ENCODE measurements around the gene REG4. TPM values are rescaled to one million over a fixed set of nuclear protein-coding genes. Genes with fewer than 3 reads are reported as not detected.
A peak's percentile ranks its signal among the peaks of the same experiment; 100 is the strongest.

REG4 gene
- total RNA-seq, 1 donor = not detected

DNA sequence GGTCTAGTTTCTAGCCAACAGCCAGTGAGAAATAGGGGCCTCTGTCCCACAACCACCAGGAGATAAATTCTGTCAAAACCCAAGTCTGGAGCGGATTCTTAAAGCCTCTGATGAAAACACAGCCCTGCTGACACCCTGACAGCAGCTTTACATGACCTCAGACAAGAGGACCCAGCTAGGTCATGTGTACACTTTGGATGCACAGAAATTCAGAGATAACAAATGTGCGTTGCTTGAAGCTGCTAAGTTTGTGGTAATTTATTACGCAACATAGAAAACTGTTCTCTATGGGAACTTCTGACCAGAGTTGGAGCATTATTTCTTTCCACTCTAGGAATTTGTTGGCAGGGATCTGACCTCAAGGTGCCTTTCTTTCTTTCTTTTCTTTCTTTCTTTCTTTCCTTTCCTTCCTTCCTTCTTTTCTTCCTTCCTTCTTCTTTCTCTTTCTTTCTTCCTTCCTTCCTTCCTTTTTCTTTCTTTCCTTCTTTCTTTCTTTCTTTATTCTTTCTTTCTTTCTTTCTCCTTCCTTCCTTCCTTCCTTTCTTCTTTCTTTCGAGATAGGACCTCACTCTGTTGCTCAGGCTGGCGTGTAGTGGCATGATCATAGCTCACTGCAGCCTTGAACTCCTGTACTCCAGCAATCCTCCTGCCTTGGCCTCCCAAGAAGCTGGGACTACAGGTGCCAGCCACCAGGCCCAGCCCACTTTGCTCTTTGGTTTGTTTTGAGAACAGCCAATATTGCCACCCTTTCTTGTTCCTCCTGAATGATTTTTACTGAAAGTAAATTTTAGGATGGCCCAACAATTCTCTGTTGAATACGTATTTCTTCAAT lies 27.7 kb downstream of the REG4 start:
- no peak for TF ChIP-seq CTCF (IDR thresholded peaks at IDR 0.05; ENCODE audit: insufficient read depth, low read length)
- DNase-seq (ENCODE audit: low read depth) = peak; percentile 52
- H3K4me3 ChIP-seq (ENCODE audit: low read depth, low read length) = no peak overlapping the region

GRCh38 chr1:119782631-119783325 lies 28.5 kb downstream of the REG4 start:
- H3K4me3 ChIP-seq (ENCODE audit: low read depth, low read length) = no peak overlapping the region
- TF ChIP-seq CTCF (IDR thresholded peaks at IDR 0.05; ENCODE audit: insufficient read depth, low read length) = no peak
- DNase-seq (ENCODE audit: low read depth) = no peak

DNA sequence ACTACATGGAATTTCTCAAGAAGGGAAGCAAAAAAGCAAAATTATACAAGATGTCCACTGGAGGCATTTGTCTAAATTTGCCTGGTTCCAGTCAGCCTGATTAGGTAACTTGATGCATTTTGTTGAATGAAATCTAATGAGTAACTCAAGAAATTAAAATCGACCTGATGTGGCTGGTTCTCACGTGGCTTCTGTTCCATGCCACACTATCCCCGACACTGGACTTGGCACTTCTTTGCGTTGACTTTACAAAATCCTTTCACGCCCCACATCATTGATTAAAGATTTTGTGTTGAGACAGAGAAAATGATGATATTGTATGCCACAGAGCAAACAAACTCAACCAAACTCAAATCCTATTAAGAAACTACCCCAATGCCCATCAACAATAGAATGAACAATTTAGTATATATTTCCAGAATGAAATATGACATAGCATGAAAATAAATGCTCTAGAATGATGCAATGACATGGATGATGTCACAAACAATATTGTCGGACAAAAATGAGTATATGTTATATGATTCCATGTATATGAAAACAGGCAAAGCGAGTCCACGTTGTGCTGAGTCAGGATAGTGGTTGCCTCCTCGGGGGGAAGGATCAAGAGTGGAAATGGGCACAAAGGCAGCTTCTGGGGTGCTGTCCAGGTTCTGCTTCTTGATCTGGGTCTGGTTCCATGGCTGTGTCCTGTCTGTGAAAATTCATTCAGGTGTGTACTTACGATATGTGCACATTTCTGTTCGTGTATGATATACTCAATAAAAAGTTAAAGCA lies 29.6 kb downstream of the REG4 start:
- TF ChIP-seq CTCF (IDR thresholded peaks at IDR 0.05; ENCODE audit: insufficient read depth, low read length) = no peak
- H3K4me3 ChIP-seq (ENCODE audit: low read depth, low read length) = no peak overlapping the region
- no peak for DNase-seq (ENCODE audit: low read depth)

DNA sequence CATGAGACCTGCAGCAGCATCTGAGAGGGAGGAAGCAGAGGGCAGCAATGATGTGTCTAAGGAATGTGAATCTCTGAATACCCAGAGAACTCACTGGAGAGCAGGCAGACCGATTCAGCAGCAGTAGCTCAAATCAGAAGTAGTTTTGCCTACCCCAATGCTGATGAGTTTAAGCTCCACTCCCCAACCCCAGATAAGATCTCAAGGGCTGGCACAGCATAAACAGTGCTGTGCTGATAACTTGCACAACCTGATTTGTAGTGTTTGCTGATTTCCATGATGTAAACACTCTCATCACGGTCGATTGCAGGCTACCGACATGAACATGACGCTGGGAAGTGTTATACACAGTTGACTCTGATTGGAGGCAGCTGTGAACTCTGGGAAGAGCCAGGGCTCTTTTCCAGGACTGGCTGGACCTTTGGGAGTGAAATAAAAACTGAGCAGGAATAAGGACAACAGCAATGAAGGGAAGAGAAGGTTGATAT lies 31.3 kb downstream of the REG4 start:
- TF ChIP-seq CTCF (IDR thresholded peaks at IDR 0.05; ENCODE audit: insufficient read depth, low read length) = no peak
- DNase-seq (ENCODE audit: low read depth) = peak; percentile 47
- no peak overlapping the region for H3K4me3 ChIP-seq (ENCODE audit: low read depth, low read length)

- no peak for DNase-seq (ENCODE audit: low read depth)
- TF ChIP-seq CTCF (IDR thresholded peaks at IDR 0.05; ENCODE audit: insufficient read depth, low read length) = no peak
- no peak overlapping the region for H3K4me3 ChIP-seq (ENCODE audit: low read depth, low read length)
Observed at GRCh38 chr1:119778886-119779560, 32.2 kb downstream of the REG4 start.

DNA sequence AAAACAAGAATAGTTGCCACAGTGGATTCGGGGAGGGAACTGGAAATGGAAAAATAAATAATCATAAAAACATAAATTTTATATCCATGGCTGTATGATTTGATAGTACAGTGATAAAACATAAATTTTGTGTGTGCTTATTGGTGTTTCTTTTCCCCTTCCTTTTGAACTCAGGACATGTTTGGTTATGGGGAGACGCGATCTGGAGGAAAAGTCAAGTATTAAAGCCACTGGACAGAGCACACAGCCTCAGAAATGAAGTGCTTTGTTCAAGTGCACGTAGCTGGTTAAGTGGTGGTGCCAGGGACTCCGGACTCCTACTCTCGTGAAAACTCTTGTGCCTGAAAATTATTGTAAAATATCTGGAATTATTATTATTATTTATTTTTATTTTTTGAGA lies 32.9 kb downstream of the REG4 start:
- TF ChIP-seq CTCF (IDR thresholded peaks at IDR 0.05; ENCODE audit: insufficient read depth, low read length) = no peak

More for the DNA sequence above, 32.9 kb downstream of the REG4 start:
- H3K4me3 ChIP-seq (ENCODE audit: low read depth, low read length) = no peak overlapping the region
- no peak for DNase-seq (ENCODE audit: low read depth)
